Astrocyte (in vitro differentiated cells and primary cell): ENCODE data around the gene SNX8. TPM values are rescaled to one million over a fixed set of nuclear protein-coding genes. Genes with fewer than 3 reads are reported as not detected.

Experiments
- DNase-seq: peaks from one replicate; pipeline ENCODE4 v3.0.0-alpha.2; 2010; ENCODE audit warnings: low read depth
- FAIRE-seq: peaks from 2 replicates; lab custom pipeline; 2011; peaks lifted over from hg19 to GRCh38; lab: Jason Lieb, UNC
- H2AFZ ChIP-seq: 2 replicates; pipeline ENCODE4 v1.6.0; 2012; ENCODE audit warnings: low read depth, low read length, inconsistent platforms
- H3K27ac ChIP-seq: 2 replicates; pipeline ENCODE4 v1.5.1; 2011; ENCODE audit warnings: low read depth, low read length, inconsistent platforms
- H3K27me3 ChIP-seq: 2 replicates; pipeline ENCODE4 v1.6.0; 2011; ENCODE audit warnings: low read length, inconsistent platforms; ENCODE audit not compliant: insufficient read depth
- H3K36me3 ChIP-seq: 2 replicates; pipeline ENCODE4 v1.5.1; 2011; ENCODE audit warnings: low read length, inconsistent platforms; ENCODE audit not compliant: insufficient read depth
- H3K4me1 ChIP-seq: 2 replicates; pipeline ENCODE4 v1.5.1; 2011; ENCODE audit warnings: low read length, inconsistent platforms; ENCODE audit not compliant: insufficient read depth
- H3K4me2 ChIP-seq: 2 replicates; pipeline ENCODE4 v1.6.0; 2012; ENCODE audit warnings: low read length, inconsistent platforms
- H3K4me3 ChIP-seq: 2 replicates; pipeline ENCODE4 v1.5.1; 2011; ENCODE audit warnings: low read depth, mild to moderate bottlenecking, low read length, inconsistent platforms; ENCODE audit not compliant: insufficient read depth
- H3K79me2 ChIP-seq: 2 replicates; pipeline ENCODE4 v1.6.0; 2012; ENCODE audit warnings: mild to moderate bottlenecking, low read length, inconsistent platforms; ENCODE audit not compliant: insufficient read depth
- H3K9ac ChIP-seq: 2 replicates; pipeline ENCODE4 v1.6.0; 2012; ENCODE audit warnings: mild to moderate bottlenecking, low read length, inconsistent platforms
- H3K9me3 ChIP-seq: 2 replicates; pipeline ENCODE4 v1.5.1; 2012; ENCODE audit warnings: low read depth, mild to moderate bottlenecking, low read length, inconsistent platforms; ENCODE audit not compliant: insufficient read depth
- H4K20me1 ChIP-seq: 2 replicates; pipeline ENCODE4 v1.6.0; 2012; ENCODE audit warnings: low read length, inconsistent platforms; ENCODE audit not compliant: insufficient read depth
- H3K27ac Mint-ChIP-seq: one replicate; pipeline ENCODE4 v1.8.0; 2021; ENCODE audit warnings: mild to moderate bottlenecking, mixed read lengths; ENCODE audit not compliant: unreplicated experiment
- H3K27me3 Mint-ChIP-seq: one replicate; pipeline ENCODE4 v1.8.0; 2021; ENCODE audit warnings: low read depth, mixed read lengths; ENCODE audit not compliant: unreplicated experiment
- H3K36me3 Mint-ChIP-seq: one replicate; pipeline ENCODE4 v1.8.0; 2021; ENCODE audit warnings: low read depth, mixed read lengths; ENCODE audit not compliant: unreplicated experiment
- H3K4me1 Mint-ChIP-seq: one replicate; pipeline ENCODE4 v1.8.0; 2021; ENCODE audit warnings: low read depth, mixed read lengths; ENCODE audit not compliant: unreplicated experiment
- H3K4me3 Mint-ChIP-seq: one replicate; pipeline ENCODE4 v1.8.0; 2021; ENCODE audit warnings: mild to moderate bottlenecking, moderate library complexity, mixed read lengths; ENCODE audit not compliant: unreplicated experiment
- H3K9me3 Mint-ChIP-seq: one replicate; pipeline ENCODE4 v1.8.0; 2021; ENCODE audit warnings: mild to moderate bottlenecking, mixed read lengths; ENCODE audit not compliant: unreplicated experiment
- CTCF ChIP-seq: IDR thresholded peaks from 2 replicates; pipeline ENCODE4 v1.5.1; 2011; ENCODE audit warnings: low read depth, mild to moderate bottlenecking, inconsistent platforms, low read length, moderate library complexity; ENCODE audit not compliant: insufficient read depth
- EZH2 ChIP-seq: IDR thresholded peaks from 2 replicates; pipeline ENCODE4 v1.6.1; 2012; ENCODE audit warnings: mild to moderate bottlenecking, low read length, inconsistent platforms; ENCODE audit not compliant: insufficient read depth
- total RNA-seq: library from RNA; stranded (reverse); gene quantifications from 2 replicates; pipeline ENCODE4 v1.2.1, GENCODE V29; 2021

SNX8 gene
- total RNA-seq, 1 donor from 2014 or later: 28.9 TPM

GRCh38 chr7:2243458-2243857 lies 70.8 kb downstream of the SNX8 start:
- H3K9me3 ChIP-seq: no peaks in the 10 kb centered on the region

GRCh38 chr7:2242541-2243429 lies 71.5 kb downstream of the SNX8 start:
- H3K4me3 Mint-ChIP-seq: peak overlapping the region; percentile 92
- peak overlapping the region; percentile 64 for H3K27ac ChIP-seq

More at GRCh38 chr7:2243458-2243857, 70.8 kb downstream of the SNX8 start:
- Histone ChIP-seq H3K4me2 (peak overlapping the region; percentile 97), H3K9ac (peak overlapping the region; percentile 89), H2AFZ (no peak overlapping the region), H3K79me2 (peaks cover 36% of the 10 kb centered on the region), H3K27me3 (no peaks in the 10 kb centered on the region), H3K36me3 (no peaks in the 10 kb centered on the region), H4K20me1 (peaks cover 20% of the 10 kb centered on the region), H3K4me3 (no peak overlapping the region), H3K27ac (no peak overlapping the region), H3K4me1 (peaks cover 7% of the 10 kb centered on the region)
- FAIRE-seq (no peak), DNase-seq (no peak)
- Mint-ChIP-seq H3K4me3 (no peak overlapping the region), H3K27ac (no peak overlapping the region), H3K27me3 (no peaks in the 10 kb centered on the region), H3K4me1 (peaks cover 7% of the 10 kb centered on the region), H3K36me3 (peaks cover 4% of the 10 kb centered on the region), H3K9me3 (no peaks in the 10 kb centered on the region)
- TF ChIP-seq EZH2: no peak
- no peak for TF ChIP-seq CTCF

More at GRCh38 chr7:2242541-2243429, 71.5 kb downstream of the SNX8 start:
- no peaks in the 10 kb centered on the region for H3K9me3 Mint-ChIP-seq
- Histone ChIP-seq H3K27me3 (no peaks in the 10 kb centered on the region), H2AFZ (peak overlapping the region; percentile 62), H3K9me3 (no peaks in the 10 kb centered on the region), H3K36me3 (peaks cover 4% of the 10 kb centered on the region), H3K9ac (peak overlapping the region; percentile 89), H3K4me2 (peak overlapping the region; percentile 97), H3K4me3 (peak overlapping the region; percentile 89), H3K79me2 (peaks cover 40% of the 10 kb centered on the region), H3K4me1 (peaks cover 4% of the 10 kb centered on the region), H4K20me1 (peaks cover 20% of the 10 kb centered on the region)
- no peaks in the 10 kb centered on the region for H3K27me3 Mint-ChIP-seq
- TF ChIP-seq CTCF: no peak
- no peak for TF ChIP-seq EZH2
- DNase-seq (no peak), FAIRE-seq (no peak)
- H3K36me3 Mint-ChIP-seq: peaks cover 4% of the 10 kb centered on the region
- peak overlapping the region; percentile 69 for H3K27ac Mint-ChIP-seq
- peaks cover 4% of the 10 kb centered on the region for H3K4me1 Mint-ChIP-seq
